Large intestine (tissue), 3 donors: ENCODE data around the gene EPM2A. TPM values are rescaled to one million over a fixed set of nuclear protein-coding genes. Genes with fewer than 3 reads are reported as not detected.

ENCODE experiments used
- DNase-seq, 2 donors: peaks; one replicate each; pipeline versions ENCODE4 v3.0.0 to v3.0.0-alpha.2; 2013
- H3K27ac ChIP-seq: one replicate; pipeline ENCODE4 v1.5.1; 2013; ENCODE audit warnings: low read length
- H3K27me3 ChIP-seq: 2 replicates; pipeline ENCODE4 v1.6.1; 2013; ENCODE audit warnings: low read length; ENCODE audit not compliant: control insufficient read depth, insufficient read depth
- H3K36me3 ChIP-seq: 2 replicates; pipeline ENCODE4 v1.6.1; 2013; ENCODE audit warnings: low read length; ENCODE audit not compliant: control insufficient read depth, insufficient read depth
- H3K4me1 ChIP-seq: one replicate; pipeline ENCODE4 v1.6.1; 2013; ENCODE audit warnings: low read length; ENCODE audit not compliant: control insufficient read depth, insufficient read depth
- H3K4me3 ChIP-seq: one replicate; pipeline ENCODE4 v1.5.1; 2013; ENCODE audit warnings: low read length
- H3K9me3 ChIP-seq: one replicate; pipeline ENCODE4 v1.6.1; 2013; ENCODE audit warnings: mild to moderate bottlenecking, low read depth, low read length, moderate library complexity; ENCODE audit not compliant: control insufficient read depth
- WGBS: methylation state at CpG from one replicate; pipeline ENCODE4 v1.1.5; 2013; ENCODE audit warnings: low lambda C conversion rate; ENCODE audit not compliant: insufficient coverage; 5-methylcytosine and 5-hydroxymethylcytosine counted together
- polyA plus RNA-seq: library from polyadenylated mRNA; unstranded; fragments of 120-200 nt; gene quantifications from one replicate; pipeline ENCODE4 v1.2.1, GENCODE V29; 2013

Gene EPM2A
- polyA plus RNA-seq, 1 donor: 7.0 TPM

- Histone ChIP-seq H3K4me1 (no peaks in the 10 kb centered on the region), H3K36me3 (no peaks in the 10 kb centered on the region), H3K27me3 (no peaks in the 10 kb centered on the region), H3K27ac (peak overlapping the region; percentile 99), H3K4me3 (peak overlapping the region; percentile 90), H3K9me3 (no peaks in the 10 kb centered on the region)
- peak in 1 of 2 donors; percentile 26 for DNase-seq
- 10% methylated on average over 2 of the region's 4 CpGs for WGBS
These were observed 1.5 kb downstream of the EPM2A start for GRCh38 chr6:145733810-145734209.

GRCh38 chr6:145733207-145733606 lies 2.1 kb downstream of the EPM2A start:
- Histone ChIP-seq H3K4me1 (no peaks in the 10 kb centered on the region), H3K27me3 (no peaks in the 10 kb centered on the region), H3K9me3 (no peaks in the 10 kb centered on the region), H3K27ac (no peak overlapping the region), H3K36me3 (no peaks in the 10 kb centered on the region), H3K4me3 (no peak overlapping the region)
- 100% methylated on average over 1 of the region's 1 CpG for WGBS
- DNase-seq: no peak

DNA sequence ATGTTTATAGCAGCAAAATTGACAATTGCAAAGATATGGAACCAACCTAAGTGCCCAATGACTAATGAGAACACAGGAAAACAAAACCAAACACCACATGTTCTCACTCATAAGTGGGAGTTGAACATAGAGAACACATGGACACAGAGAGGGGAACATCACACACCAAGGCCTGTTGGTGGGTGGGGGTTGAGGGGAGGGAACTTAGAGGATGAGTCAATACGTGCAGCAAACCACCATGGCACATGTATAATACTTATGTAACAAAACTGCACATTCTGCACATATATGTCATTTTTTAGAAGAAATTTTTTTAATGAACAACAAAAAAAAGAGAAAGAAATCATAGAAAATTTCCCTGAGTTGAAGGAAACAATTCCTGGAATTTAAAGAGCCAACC lies 3.9 kb downstream of the EPM2A start:
- Histone ChIP-seq H3K9me3 (no peaks in the 10 kb centered on the region), H3K27ac (no peak overlapping the region), H3K4me1 (no peaks in the 10 kb centered on the region), H3K4me3 (no peak overlapping the region), H3K27me3 (no peaks in the 10 kb centered on the region), H3K36me3 (no peaks in the 10 kb centered on the region)
- DNase-seq: no peak
- no CpG with 5 or more reads among the region's 1 CpG for WGBS

GRCh38 chr6:145729887-145730286 lies 5.4 kb downstream of the EPM2A start:
- Histone ChIP-seq H3K27me3 (no peaks in the 10 kb centered on the region), H3K9me3 (no peaks in the 10 kb centered on the region), H3K4me3 (no peak overlapping the region), H3K27ac (no peak overlapping the region), H3K4me1 (no peaks in the 10 kb centered on the region), H3K36me3 (no peaks in the 10 kb centered on the region)
- DNase-seq: no peak
- 100% methylated on average over 2 of the region's 2 CpGs for WGBS

GRCh38 chr6:145728444-145729385 lies 6.6 kb downstream of the EPM2A start:
- no peaks in the 10 kb centered on the region for H3K4me1 ChIP-seq
- DNase-seq: no peak
- no peaks in the 10 kb centered on the region for H3K9me3 ChIP-seq
- no CpG with 5 or more reads among the region's 1 CpG for WGBS
- no peak overlapping the region for H3K27ac ChIP-seq
- no peaks in the 10 kb centered on the region for H3K27me3 ChIP-seq
- H3K4me3 ChIP-seq: no peak overlapping the region
- no peaks in the 10 kb centered on the region for H3K36me3 ChIP-seq

GRCh38 chr6:145727817-145728388 lies 7.4 kb downstream of the EPM2A start:
- 100% methylated on average over 2 of the region's 5 CpGs for WGBS
- no peak for DNase-seq
- Histone ChIP-seq H3K4me3 (no peak overlapping the region), H3K4me1 (no peaks in the 10 kb centered on the region), H3K27ac (no peak overlapping the region), H3K36me3 (no peaks in the 10 kb centered on the region), H3K27me3 (no peaks in the 10 kb centered on the region), H3K9me3 (no peaks in the 10 kb centered on the region)

DNA sequence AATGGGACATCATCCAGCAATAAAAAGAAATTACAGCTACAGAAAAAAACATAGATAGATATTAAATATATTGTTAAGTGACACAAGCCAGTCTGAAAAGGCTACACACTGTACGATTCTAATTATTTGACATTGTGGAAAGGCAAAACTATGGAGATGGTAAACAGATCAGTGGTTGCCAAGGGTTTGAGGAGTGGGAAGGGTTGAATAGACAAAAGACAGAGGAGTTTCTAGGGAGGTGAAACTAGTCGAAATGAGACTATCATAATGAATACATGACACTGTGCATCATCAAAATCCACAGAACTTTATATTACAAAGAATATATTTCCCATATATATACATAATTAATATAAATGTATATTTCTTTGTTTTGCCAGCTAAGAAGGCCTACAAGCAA lies 9.8 kb downstream of the EPM2A start:
- H3K4me1 ChIP-seq: no peaks in the 10 kb centered on the region
- no peak overlapping the region for H3K4me3 ChIP-seq
- H3K9me3 ChIP-seq: no peaks in the 10 kb centered on the region
- H3K36me3 ChIP-seq: no peaks in the 10 kb centered on the region
- H3K27me3 ChIP-seq: no peaks in the 10 kb centered on the region
- WGBS: no CpG with 5 or more reads among the region's 2 CpGs
- no peak for DNase-seq
- H3K27ac ChIP-seq: no peak overlapping the region

DNA sequence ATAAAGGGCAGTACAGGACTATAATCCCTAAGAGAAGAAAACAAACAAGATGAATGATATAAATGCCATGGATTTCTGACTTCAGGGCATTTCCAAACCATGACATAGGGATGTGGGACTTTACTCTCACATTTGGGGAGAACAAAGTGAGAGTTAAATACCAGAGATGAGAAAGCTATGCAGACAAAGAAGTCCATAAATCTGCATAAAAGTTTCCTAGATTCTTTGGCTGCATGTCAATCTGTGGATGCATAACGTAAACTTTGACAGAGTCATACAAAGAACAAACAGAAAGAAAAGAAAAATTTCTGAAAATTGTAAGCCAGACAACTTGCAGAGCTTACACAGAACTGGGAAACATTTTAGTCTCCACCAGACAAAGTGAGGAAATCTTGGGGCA lies 11.7 kb downstream of the EPM2A start:
- no CpG with 5 or more reads among the region's 1 CpG for WGBS
- DNase-seq: no peak
- no peaks in the 10 kb centered on the region for H3K9me3 ChIP-seq
- no peaks in the 10 kb centered on the region for H3K4me1 ChIP-seq
- H3K36me3 ChIP-seq: no peaks in the 10 kb centered on the region
- no peak overlapping the region for H3K4me3 ChIP-seq
- no peaks in the 10 kb centered on the region for H3K27me3 ChIP-seq
- H3K27ac ChIP-seq: no peak overlapping the region

- no peak overlapping the region for H3K27ac ChIP-seq
- no CpG with 5 or more reads among the region's 2 CpGs for WGBS
- no peaks in the 10 kb centered on the region for H3K27me3 ChIP-seq
- no peaks in the 10 kb centered on the region for H3K36me3 ChIP-seq
- no peaks in the 10 kb centered on the region for H3K4me1 ChIP-seq
- no peak overlapping the region for H3K4me3 ChIP-seq
- H3K9me3 ChIP-seq: no peaks in the 10 kb centered on the region
- no peak for DNase-seq
These were observed 13.1 kb downstream of the EPM2A start for GRCh38 chr6:145722190-145722589.

DNA sequence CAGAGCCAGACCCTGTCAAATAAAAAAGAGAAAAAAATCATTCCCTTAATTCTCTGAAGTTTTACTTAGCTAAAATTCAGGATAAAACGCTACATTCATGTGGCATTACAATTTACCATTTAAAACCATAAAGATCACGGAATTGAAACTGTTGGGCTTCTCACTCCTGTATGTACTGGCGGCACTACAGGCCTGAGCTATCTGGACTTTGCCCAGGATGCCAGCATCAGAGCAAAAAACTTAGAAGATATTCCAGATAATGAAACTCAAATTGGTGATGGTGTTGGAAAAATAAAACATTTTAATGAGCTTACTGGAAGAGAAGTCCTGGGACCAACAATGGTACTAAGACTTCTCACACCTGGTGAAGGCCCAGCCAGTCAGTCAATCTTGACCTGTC lies 14.2 kb downstream of the EPM2A start:
- Histone ChIP-seq H3K36me3 (no peaks in the 10 kb centered on the region), H3K4me1 (no peaks in the 10 kb centered on the region), H3K4me3 (no peak overlapping the region), H3K27ac (no peak overlapping the region), H3K9me3 (no peaks in the 10 kb centered on the region), H3K27me3 (no peaks in the 10 kb centered on the region)
- WGBS: 80% methylated on average over 1 of the region's 3 CpGs
- DNase-seq: no peak
